HG02588 (cell line): ENCODE results near the gene FBXW5.

Experiments
- ATAC-seq: cut with Tn5 transposase; IDR thresholded peaks from one replicate; pipeline ENCODE4 v1.9.1; 2021; ENCODE audit warnings: mild to moderate bottlenecking, moderate library complexity; ENCODE audit not compliant: unreplicated experiment

The FBXW5 gene

DNA sequence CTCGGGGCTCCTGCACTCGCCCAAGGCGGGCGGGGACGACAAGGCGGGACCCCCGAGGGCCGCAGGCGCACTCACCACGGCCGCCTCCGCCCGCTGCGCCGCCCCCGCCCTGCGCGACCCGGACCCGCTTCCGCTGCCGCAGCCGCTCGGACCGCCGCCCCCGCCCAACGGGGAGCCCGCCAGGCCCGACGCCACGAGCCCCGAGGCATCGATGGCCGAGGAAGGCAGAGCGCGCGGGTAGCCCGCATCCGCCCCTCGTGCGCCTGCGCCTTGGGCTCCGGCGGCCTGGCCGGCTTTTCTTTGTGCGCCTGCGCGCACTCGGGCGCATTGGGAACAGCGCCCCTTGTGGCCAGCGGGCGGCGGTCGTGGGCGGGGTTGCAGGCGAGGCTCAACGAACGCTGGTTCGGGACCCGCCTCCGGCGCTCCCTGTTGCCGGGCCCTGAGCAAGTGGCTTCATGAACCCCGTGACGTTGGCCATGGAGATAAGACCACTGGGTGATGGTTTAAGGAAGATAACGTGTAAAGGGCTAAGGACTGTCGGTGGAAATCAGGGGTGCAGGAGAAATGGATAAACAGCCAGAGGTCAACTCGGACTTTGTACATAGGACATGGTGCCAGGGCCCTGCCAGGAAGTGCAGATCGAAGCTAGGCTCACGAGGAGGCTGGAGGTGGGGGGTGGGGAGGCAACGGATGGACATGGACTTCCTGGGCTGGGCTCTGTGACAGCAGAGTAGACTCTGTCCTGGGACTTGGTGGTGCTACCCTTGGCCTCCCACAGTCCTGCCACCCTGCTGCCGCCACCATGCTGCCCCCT is at the start of gene FBXW5, which contains the start of gene C8G:
Gene FBXW5 (minus strand): TSS at position 220 of the 814 bp plus-strand sequence. CDS start 655 bp downstream, outside the sequence.
Gene C8G (plus strand): TSS at position 725 of the 814 bp plus-strand sequence. CDS start 78 bp downstream, at position 803.
- peak; percentile 80 for ATAC-seq

GRCh38 chr9:136992819-136993369 is 48.4 kb upstream of the FBXW5 start:
- no peak for ATAC-seq

DNA sequence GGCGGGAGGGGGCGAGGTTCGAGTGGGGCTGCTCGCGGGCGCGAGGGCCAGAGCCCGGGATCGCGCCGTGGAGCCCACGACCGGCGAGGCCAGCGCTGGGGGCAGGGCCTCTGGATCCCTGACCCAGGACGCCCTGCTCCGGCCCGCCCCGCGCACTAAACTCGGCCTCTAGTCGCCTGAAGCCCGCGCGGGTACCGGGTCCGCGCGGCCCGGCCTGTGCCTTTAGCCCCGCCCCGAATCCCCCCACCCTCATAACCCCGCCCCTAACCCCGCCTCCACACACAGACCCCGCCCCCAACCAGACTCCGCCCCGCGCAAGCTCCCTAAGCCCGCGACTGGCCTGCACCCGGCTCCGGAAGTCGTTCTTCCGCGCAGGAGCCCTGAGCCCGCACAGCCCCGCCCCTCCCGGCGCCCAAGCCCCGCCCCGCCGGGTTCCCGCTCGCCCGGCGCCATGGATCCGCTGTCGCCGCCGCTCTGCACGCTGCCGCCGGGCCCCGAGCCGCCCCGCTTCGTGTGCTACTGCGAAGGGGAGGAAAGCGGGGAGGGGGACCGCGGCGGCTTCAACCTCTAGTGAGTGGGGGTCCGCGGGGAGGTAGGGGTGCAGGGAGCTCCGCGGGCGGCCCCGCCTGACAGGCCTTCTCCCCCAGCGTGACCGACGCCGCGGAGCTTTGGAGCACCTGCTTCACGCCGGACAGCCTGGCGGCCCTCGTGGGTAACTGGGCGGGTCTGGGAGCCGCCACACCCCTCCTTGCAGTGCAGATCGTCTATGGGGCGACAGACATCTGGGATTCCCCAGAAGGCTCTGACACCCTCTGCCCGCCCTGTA is 47.7 kb upstream of the FBXW5 start, which contains the start of gene PAXX:
Gene PAXX (plus strand): TSS at position 430 of the 826 bp plus-strand sequence. CDS start 22 bp downstream, at position 452.
- ATAC-seq: peak; percentile 74

DNA sequence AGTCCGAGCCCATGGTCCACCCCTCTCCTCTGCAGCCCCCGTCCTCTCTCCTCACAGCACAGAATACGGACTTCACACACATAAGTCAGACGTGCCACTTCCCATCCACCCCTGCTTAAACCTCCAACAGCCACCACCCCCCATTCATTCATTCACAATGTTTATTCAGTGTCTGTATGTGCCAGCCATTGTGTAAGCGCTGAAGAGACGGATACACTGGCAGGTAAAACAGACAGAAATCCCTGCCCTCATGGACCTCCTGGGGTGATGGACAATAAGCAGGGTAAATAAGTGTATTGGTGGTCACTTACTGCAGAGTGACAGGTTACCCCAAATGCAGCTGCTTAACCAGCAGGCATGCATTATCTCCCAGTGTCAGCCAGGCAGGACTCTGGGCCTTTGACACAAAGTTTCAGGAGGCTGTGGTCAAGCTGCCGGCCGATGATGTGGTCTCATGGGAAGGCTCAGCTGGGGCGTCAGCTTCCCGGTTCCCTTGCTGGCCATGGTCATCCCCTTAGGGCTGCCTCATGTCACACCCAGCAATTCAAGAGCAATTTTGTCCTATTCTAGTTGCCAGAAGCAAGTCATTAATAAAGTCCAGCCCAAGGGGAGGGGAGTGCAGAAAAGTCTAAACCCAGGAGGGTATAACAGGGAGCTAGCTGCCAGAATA is 45.8 kb upstream of the FBXW5 start:
- ATAC-seq: no peak

DNA sequence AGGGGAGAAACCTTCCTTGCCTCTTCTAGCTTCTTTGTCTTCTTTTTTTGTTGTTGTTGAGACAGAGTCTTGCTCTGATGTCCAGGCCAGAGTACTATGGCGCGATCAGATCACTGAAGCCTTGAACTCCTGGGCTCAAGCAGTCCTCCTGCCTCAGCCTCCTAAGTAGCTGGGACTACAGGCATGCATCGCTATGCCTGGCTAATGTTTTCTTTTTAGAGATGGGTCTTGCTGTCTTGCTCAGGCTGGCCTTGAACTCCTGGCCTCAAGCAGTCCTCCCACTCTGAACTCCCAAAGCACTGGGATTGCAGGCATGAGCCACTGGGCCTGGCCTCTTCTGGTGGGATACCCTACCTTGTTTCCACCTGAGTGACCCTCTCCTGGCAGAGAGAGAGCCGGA is 44.3 kb upstream of the FBXW5 start:
- ATAC-seq: no peak

DNA sequence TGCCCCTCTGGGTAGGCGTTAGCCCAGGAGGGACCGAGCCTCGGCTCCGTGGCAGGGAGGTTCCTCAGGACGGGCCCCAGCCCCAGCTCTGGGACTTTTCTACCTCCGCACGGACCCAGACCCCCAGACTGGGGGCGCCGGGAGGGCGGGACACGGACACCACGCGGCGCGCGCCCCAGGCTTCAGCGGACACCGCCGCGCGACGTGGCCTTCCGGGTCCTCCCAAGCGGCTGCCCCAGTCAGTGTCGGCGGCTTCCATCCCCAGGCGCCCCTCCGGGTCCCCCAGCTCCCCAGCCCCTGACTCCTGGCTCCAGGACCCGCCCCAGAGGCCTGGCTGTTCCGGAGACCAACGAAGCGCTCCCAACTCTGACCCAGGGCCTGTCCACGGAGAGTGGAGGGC is 41.3 kb upstream of the FBXW5 start:
- no peak for ATAC-seq

GRCh38 chr9:136985027-136985602 is 40.6 kb upstream of the FBXW5 start:
- no peak for ATAC-seq

GRCh38 chr9:136984464-136985026 is 40.0 kb upstream of the FBXW5 start:
- ATAC-seq: no peak

- ATAC-seq: no peak
These were observed 39.2 kb upstream of the FBXW5 start for GRCh38 chr9:136983656-136984314.

DNA sequence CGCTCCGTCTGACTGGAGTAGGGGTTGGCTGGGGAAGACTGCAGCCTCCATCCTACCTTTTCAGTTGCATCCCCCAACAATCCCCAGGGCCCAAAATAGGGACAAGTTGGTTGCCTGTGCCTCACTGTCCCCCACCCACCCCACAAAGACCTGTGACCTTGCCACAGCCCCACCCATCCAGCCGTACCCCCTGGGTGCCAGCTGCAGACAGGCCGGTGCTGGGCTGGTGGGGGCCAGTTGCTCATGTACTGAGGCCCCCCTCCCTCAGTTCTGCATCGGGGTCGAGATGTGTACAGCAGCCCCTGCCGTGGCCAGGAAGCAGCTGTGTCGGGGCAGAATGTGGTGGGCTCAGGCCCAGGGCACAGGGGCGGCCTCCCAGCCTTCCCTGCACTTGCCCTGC is 38.6 kb upstream of the FBXW5 start:
- ATAC-seq: no peak

DNA sequence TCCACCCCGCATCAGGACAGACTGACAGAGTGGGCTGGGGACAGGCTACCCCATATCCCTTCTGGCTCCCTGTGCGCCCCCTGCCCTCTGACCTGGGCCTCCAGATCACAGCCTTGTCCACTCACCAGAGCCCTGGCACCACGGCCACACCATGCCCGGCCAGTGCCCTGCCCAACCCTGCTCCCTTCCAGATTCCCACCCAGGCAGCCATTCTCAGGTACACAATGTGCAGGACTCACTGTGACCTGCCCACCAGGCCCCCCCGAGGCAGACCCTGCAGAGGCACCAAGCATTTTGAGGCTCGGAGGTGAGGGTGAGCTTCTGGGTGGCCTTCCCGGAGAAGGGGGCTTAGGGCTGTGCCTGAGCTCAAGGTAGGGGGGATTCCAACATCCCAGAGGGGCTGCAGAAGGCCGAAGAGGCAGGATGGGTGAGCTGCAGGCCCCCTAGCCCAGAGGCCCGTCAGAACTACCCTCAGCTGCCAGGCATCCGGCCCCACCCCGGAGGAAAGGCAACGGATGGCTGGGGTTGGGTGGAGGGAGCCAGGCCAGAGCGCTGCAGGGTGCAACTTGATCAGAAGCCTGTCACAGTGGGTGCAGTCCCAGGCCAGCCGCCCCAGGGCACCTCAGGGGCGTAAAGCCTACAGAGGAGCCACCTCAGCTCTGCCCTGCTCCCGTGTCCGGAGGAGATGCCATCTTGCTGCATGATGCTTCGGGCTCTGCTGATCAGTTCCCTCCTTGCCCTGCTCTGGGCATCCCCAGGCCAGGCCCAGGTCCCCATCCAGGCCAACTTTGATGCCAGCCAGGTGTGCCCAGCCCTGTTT is 37.9 kb upstream of the FBXW5 start, which contains the start of gene LCNL1:
Gene LCNL1 (plus strand): TSS at position 762 of the 820 bp plus-strand sequence. CDS start 594 bp downstream, outside the sequence.
- no peak for ATAC-seq

GRCh38 chr9:136981588-136982231 is 37.2 kb upstream of the FBXW5 start:
- ATAC-seq: no peak

GRCh38 chr9:136980669-136981478 is 36.3 kb upstream of the FBXW5 start:
- ATAC-seq: no peak

DNA sequence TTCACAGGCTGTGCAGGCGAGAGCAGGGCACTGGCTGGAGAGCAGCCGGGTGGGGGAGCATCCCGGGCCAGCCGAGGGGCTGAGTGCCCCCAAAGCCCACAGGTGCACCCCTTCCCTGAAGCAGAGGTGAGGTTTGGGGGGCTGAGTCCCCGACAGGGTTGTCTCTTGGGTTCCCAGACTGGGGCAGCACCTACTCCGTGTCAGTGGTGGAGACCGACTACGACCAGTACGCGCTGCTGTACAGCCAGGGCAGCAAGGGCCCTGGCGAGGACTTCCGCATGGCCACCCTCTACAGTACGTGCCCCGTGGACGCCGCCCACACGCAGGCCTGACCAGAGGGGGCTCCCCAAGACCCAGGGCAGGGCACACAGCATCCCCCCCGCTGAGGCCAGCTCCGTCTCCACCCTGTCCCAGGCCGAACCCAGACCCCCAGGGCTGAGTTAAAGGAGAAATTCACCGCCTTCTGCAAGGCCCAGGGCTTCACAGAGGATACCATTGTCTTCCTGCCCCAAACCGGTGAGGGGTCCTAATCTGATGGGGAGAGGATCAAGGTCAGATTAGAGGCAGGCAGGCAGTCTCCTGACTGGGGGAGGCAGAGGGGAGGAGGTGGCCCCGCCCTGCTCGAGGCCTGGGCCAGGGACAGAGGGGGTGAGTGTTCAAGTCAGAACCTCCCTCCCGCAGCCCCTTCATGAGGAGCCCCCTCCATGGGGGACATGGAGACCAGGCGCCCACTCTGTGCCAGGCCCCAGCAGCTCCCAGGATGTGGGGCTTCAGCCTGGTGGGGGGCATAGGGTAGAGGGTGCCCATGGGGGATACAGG is 35.4 kb upstream of the FBXW5 start:
- ATAC-seq: no peak

DNA sequence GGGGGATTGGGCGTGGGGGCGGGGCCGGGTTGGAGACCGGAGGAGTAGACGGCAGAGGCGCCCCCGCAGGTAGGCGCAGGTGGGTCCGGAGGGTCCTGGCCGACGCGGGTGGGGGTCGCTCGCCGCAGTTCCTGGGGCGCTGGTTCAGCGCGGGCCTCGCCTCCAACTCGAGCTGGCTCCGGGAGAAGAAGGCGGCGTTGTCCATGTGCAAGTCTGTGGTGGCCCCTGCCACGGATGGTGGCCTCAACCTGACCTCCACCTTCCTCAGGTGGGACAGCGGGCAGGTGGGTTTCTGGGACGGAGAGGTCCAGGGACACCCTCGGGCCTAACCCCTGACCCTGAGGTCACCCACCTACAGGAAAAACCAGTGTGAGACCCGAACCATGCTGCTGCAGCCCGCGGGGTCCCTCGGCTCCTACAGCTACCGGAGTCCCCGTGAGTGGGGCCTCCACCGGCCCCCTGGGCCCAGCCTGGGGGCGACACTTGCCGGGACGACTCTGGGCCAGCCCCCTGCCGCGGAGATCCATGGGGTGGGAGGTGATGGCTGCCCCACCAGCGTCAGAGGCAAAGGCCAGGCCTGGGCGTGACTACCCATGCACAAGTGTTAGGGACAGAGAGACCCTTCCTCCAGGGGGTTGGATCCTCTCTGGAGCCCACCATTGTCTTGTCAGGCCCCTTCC is 34.5 kb upstream of the FBXW5 start:
- no peak for ATAC-seq
